ENCODE results near the gene MSMB.
A peak's percentile ranks its signal among the peaks of the same experiment; 100 is the strongest.

MSMB gene

GRCh38 chr10:46033602-46034011, 12.5 kb downstream of the MSMB start:
- DNase-seq (ENCODE audit: low read depth in 1 of 2, low spot score in 1 of 2): peak in 1 of 2 experiments; percentile 67
- Histone ChIP-seq H3K27ac (replicated peaks) (peak overlapping the region; percentile 34), H3K27me3 (ENCODE audit: insufficient read depth, poor library complexity, severe bottlenecking) (no peaks in the 10 kb centered on the region), H3K4me3 (replicated peaks; ENCODE audit: insufficient read depth, low read length) (no peak overlapping the region)
- TF ChIP-seq POLR2AphosphoS5 (IDR thresholded peaks at IDR 0.05; ENCODE audit: low read depth) (0 out of 2 replicates have a peak, but pooled peaks have one; percentile 33), SPI1 (IDR thresholded peaks at IDR 0.05; ENCODE audit: borderline replicate concordance, low read depth) (no peak), GABPA (IDR thresholded peaks at IDR 0.05; ENCODE audit: low read depth) (no peak)
- TF ChIP-seq, protein P1, sequence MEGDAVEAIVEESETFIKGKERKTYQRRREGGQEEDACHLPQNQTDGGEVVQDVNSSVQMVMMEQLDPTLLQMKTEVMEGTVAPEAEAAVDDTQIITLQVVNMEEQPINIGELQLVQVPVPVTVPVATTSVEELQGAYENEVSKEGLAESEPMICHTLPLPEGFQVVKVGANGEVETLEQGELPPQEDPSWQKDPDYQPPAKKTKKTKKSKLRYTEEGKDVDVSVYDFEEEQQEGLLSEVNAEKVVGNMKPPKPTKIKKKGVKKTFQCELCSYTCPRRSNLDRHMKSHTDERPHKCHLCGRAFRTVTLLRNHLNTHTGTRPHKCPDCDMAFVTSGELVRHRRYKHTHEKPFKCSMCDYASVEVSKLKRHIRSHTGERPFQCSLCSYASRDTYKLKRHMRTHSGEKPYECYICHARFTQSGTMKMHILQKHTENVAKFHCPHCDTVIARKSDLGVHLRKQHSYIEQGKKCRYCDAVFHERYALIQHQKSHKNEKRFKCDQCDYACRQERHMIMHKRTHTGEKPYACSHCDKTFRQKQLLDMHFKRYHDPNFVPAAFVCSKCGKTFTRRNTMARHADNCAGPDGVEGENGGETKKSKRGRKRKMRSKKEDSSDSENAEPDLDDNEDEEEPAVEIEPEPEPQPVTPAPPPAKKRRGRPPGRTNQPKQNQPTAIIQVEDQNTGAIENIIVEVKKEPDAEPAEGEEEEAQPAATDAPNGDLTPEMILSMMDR (IDR thresholded peaks at IDR 0.05; ENCODE audit: insufficient read depth, low read length): no peak
- TF ChIP-seq, protein P2, sequence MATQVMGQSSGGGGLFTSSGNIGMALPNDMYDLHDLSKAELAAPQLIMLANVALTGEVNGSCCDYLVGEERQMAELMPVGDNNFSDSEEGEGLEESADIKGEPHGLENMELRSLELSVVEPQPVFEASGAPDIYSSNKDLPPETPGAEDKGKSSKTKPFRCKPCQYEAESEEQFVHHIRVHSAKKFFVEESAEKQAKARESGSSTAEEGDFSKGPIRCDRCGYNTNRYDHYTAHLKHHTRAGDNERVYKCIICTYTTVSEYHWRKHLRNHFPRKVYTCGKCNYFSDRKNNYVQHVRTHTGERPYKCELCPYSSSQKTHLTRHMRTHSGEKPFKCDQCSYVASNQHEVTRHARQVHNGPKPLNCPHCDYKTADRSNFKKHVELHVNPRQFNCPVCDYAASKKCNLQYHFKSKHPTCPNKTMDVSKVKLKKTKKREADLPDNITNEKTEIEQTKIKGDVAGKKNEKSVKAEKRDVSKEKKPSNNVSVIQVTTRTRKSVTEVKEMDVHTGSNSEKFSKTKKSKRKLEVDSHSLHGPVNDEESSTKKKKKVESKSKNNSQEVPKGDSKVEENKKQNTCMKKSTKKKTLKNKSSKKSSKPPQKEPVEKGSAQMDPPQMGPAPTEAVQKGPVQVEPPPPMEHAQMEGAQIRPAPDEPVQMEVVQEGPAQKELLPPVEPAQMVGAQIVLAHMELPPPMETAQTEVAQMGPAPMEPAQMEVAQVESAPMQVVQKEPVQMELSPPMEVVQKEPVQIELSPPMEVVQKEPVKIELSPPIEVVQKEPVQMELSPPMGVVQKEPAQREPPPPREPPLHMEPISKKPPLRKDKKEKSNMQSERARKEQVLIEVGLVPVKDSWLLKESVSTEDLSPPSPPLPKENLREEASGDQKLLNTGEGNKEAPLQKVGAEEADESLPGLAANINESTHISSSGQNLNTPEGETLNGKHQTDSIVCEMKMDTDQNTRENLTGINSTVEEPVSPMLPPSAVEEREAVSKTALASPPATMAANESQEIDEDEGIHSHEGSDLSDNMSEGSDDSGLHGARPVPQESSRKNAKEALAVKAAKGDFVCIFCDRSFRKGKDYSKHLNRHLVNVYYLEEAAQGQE (IDR thresholded peaks at IDR 0.05; ENCODE audit: insufficient replicate concordance, low read depth): no peak

DNA sequence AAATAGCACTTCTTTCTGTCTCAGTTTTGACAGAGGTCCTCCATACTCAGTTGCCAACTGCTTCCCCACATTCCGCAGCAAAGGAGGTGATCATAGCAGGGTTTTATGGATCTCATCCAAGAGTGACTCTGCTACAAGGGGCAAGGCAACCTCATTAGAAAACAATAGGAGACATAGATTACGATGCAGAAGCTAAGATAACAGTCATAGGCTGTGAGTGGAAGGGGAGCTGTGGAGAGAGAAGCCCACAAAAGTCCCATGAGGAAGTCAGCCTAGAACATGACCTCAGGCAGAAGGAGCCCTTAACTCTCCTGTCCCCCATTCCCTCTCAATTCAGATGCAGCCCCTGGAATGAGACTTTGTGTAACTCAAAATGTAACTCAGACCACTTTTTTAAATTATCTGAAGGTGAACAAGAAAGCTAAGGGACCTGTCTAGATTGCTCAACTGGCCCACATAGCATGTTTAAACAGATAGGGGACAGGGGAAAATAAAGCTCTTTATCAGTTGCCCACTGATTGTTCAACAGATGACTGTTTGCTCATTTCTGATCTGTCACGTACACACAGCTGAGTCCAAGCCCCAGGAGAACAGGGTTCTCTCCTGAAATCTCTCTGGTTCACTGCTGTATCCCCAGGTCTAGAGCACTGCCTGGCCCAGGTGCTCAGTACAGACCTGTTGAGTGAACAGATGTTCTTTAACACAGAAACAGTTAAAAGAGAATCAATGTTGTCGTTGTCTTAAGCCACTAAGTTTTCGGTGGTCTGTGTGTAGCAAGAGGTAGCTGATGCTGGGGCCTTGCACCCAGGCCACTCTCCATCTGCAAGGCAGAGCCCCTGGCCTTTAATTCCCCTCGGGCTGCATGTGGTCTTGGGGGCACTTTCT, 14.2 kb downstream of the MSMB start:
- peak; percentile 52; the same call in 1 of the 2 replicates for TF ChIP-seq SPI1 (IDR thresholded peaks at IDR 0.05; ENCODE audit: borderline replicate concordance, low read depth)
- TF ChIP-seq, protein P2 (IDR thresholded peaks at IDR 0.05; ENCODE audit: insufficient replicate concordance, low read depth): no peak
- peak in 1 of 2 experiments; percentile 38 for DNase-seq (ENCODE audit: low read depth in 1 of 2, low spot score in 1 of 2)
- H3K27ac ChIP-seq (replicated peaks): peak overlapping the region; percentile 95
- no peak overlapping the region for H3K4me3 ChIP-seq (replicated peaks; ENCODE audit: insufficient read depth, low read length)
- H3K27me3 ChIP-seq (ENCODE audit: insufficient read depth, poor library complexity, severe bottlenecking): no peaks in the 10 kb centered on the region

DNA sequence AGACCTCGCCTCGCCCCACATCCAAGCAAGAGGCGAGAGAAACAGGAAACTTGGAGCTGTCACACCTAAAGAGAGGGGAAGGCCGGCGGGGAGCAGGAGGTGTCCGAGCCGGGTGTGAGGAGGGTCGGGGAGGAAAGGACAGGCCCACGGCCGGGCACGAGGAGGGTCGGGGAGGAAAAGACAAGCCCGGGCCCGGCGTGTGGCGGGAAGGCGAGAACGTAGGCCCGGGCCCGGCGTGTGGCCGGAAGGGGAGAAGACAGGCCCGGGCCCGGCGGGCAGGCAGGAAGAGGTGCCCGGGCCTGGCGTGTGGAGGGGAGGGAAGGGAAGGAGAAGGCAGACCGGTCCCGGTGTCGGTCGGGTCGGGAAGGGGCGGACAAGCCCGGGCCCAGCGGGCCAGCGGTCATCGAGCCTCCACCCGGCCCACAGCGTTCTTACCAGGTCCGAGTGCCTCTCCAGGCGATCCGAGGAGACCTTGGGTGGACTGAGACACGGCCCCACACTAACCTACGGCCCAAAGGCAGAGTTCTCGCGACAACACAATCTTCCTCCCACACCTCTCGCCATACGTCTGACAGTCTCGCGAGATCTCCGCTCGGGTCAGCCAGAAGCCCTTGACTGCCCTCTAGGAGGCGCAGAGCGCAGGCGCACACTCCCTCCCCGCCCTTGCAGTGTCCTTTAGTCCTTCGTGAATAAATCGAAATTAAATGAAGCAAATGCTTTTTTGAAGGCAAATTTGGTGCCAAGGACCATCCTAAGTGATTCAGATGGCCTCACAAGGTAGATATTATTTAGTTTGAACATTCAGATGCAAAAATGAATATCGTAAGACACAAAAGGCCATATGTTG, 15.8 kb downstream of the MSMB start, which contains the start of gene NCOA4:
TSS of gene NCOA4 (minus strand) at position 533 of the 847 bp plus-strand sequence. CDS start 13,943 bp downstream, outside the sequence.
- Histone ChIP-seq H3K27ac (replicated peaks) (peak within 1 kb of the TSS; percentile 95), H3K4me3 (replicated peaks; ENCODE audit: insufficient read depth, low read length) (peak within 1 kb of the TSS; percentile 82), H3K27me3 (ENCODE audit: insufficient read depth, poor library complexity, severe bottlenecking) (no peaks in the 10 kb centered on the region)
- TF ChIP-seq, protein P1 (IDR thresholded peaks at IDR 0.05; ENCODE audit: insufficient read depth, low read length): peak; percentile 83
- TF ChIP-seq GABPA (IDR thresholded peaks at IDR 0.05; ENCODE audit: low read depth) (no peak), SPI1 (IDR thresholded peaks at IDR 0.05; ENCODE audit: borderline replicate concordance, low read depth) (no peak), POLR2AphosphoS5 (IDR thresholded peaks at IDR 0.05; ENCODE audit: low read depth) (peak; percentile 95)
- TF ChIP-seq, protein P2 (IDR thresholded peaks at IDR 0.05; ENCODE audit: insufficient replicate concordance, low read depth): peak; percentile 61
- peak; percentile 99 for DNase-seq (ENCODE audit: low read depth in 1 of 2, low spot score in 1 of 2)
